GM19324 (cell line): Measurements from ENCODE around the gene KCNIP1.
A peak's percentile ranks its signal among the peaks of the same experiment; 100 is the strongest.
"Not testable (repeated sequence)": the region's sequence is repeated elsewhere in the genome, so short reads cannot be mapped to it uniquely, and the experiment has no call there.

Source experiments
- ATAC-seq: cut with Tn5 transposase; IDR thresholded peaks from one replicate; pipeline ENCODE4 v1.9.1; 2021; ENCODE audit warnings: mild to moderate bottlenecking, moderate library complexity; ENCODE audit not compliant: unreplicated experiment, low FRiP score

KCNIP1 gene

DNA sequence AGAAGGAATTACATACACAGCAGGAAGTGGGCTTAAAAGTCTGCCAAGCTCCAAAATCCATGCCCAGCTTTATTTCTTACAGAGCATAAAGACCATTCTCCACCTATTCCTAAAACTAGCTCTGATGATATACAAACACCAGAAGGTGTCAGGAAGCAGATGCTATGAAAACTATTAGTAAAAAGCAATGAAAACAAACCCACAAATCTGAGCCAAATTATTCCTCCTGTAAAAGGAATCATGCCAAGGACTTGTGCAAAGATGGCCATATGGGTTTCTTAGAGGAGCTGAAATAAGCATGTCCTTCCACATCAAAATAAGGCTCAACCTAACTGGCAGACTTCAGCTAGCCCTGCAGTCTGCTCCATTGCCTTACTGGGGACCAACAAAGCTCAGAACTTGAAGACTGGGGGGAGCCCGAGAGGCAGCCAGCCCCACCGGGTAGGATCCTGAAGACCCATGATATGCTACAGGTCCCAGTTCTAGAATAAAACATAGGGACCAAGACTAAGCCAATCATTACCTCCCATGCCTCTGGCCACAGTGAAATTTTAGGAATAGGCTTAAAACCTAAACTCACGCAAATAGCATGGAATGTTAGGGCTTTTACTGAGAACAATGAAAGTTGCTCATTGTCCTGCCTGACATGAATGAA, 236.9 kb downstream of the KCNIP1 start:
- no peak for ATAC-seq

- ATAC-seq, result no peak
These were observed 238.0 kb downstream of the KCNIP1 start for GRCh38 chr5:170741801-170742200.

DNA sequence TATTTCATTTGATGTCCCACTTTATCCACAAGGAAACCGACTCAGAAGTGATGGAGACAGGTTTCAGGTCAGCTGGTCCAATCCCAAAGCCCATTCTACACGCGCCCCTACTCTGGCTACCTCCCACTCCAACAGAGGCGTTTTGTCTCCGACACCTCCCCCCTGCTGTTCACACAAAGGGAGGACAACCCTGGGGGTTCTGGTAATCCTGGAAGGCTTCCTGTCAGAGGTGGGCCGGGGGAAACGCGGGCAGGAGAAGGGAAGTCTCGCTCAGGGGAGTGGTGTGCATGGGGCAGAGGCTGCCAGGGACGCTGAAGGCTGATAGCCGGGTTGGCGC, 240.0 kb downstream of the KCNIP1 start:
- no peak for ATAC-seq

DNA sequence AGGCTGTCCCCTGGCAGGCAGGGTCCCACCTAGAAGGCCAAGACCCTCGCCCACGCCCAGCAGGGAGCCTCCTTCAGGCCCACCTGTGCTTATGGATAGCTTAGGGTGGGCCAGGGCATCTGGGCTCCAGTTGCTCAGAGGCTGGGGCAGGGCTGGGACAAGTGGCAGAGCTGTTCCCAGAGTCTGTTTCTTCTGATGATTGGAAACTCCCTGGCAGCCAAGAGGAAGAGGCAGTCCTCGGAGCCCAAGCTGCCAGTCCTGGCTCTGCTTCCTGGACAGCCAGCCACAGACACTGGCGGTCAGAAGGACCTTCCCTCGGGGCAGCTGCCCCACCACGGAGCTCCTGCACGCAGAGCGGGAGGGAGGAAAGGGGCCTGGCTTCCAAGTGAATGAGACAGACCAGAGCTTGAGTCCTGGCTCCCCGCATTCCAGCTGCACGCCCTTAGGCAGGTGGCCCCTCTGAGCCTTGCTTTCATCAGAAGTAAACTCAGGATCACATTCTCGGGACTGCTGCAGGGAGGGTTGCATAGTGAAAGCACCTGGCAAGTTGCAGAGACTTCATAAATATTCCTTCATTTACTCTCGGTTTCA, 241.8 kb downstream of the KCNIP1 start:
- no peak for ATAC-seq

- ATAC-seq, result no peak
These were observed 242.5 kb downstream of the KCNIP1 start for GRCh38 chr5:170746075-170746960.

DNA sequence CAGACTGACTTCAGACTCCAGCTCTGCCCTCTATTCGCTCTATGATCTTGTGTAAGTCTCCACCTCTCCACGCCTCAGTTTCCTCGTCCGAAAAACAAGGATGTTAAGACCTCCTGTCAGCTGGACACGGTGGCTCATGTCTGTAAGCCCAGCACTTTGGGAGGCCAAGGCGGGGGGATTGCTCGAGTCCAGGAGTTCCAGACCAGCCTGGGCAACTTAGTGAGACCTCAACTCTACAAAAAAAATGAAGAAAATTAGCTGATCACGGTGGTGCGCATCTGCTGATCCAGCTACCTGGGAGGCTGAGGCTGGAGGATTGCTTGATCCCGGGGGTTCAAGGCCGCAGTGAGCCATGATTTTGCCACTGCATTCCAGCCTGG, 243.1 kb downstream of the KCNIP1 start:
- ATAC-seq, result no peak

DNA sequence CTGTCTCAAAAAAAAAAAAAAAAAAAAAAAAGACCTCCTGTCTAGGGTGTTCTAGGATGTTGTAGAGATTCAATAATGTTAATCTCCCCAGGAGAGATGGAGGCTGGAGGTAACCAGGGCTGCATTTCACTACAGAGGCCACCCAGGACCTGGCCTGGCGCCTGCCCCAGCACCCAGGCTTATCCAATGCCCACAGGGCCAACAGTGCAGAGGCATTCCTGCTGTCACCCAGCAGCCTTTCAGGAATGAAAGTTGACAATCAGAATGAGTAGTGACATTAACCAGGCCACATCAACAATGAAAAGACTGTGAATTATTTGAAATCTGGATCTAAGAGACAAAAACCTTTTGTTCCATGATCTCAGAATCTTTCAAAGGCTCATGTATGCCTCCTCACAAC, 243.5 kb downstream of the KCNIP1 start:
- no peak for ATAC-seq

- no peak for ATAC-seq
These were observed 244.0 kb downstream of the KCNIP1 start for GRCh38 chr5:170747851-170748250.

DNA sequence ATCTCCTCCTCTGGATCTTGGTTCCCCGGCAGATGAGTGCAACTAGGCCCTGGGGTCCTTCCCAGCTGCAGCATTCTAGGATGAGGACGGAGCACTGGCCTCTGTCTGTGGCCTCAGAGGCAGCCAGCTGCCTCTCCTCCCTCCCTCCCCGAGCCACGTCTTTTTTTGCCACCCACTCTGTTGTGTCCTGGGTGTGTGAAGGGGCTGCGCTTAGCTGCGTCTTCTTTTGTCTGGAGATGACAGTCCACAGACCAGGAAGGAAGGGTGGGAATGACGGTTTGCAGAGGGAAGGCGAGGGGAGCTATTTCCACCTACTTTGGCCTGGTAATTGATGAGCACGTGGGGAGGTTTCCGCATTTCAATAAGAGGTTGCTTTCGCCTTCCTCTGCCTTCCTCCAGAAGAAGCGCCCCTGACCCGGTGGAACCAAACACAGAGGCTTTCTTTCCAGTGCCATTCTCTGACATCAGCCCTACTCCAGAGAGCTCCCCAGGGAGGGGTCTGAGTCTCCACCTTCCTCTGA, 245.2 kb downstream of the KCNIP1 start:
- no peak for ATAC-seq

DNA sequence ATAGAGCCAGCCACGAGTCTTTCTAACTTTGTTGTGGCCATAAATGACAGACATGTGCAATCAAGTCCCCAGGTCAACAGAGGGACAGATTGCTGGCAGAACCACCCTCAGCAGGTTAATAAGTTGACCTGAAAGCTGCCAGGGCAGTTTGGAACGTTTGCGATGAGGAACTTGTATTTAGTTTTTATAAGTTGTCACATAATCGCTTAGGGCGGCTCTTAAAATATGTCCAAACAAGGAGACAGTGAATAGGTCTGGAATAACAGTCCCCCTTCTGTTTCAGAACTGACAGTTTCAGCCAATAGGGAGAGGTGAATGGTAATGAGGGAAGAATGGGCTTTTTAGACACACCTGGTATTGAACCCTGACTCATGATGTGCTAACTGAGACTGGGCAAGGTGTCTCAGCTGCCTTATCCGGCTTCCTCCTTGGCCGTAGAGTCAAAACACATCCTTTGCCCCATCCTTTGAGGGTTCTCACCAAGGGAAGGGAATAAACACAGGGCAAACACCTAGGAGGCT, 246.2 kb downstream of the KCNIP1 start:
- ATAC-seq, result no peak

- ATAC-seq, result no peak
These were observed 247.0 kb downstream of the KCNIP1 start for GRCh38 chr5:170750791-170751190.

GRCh38 chr5:170751631-170752030, 247.8 kb downstream of the KCNIP1 start:
- no peak for ATAC-seq

DNA sequence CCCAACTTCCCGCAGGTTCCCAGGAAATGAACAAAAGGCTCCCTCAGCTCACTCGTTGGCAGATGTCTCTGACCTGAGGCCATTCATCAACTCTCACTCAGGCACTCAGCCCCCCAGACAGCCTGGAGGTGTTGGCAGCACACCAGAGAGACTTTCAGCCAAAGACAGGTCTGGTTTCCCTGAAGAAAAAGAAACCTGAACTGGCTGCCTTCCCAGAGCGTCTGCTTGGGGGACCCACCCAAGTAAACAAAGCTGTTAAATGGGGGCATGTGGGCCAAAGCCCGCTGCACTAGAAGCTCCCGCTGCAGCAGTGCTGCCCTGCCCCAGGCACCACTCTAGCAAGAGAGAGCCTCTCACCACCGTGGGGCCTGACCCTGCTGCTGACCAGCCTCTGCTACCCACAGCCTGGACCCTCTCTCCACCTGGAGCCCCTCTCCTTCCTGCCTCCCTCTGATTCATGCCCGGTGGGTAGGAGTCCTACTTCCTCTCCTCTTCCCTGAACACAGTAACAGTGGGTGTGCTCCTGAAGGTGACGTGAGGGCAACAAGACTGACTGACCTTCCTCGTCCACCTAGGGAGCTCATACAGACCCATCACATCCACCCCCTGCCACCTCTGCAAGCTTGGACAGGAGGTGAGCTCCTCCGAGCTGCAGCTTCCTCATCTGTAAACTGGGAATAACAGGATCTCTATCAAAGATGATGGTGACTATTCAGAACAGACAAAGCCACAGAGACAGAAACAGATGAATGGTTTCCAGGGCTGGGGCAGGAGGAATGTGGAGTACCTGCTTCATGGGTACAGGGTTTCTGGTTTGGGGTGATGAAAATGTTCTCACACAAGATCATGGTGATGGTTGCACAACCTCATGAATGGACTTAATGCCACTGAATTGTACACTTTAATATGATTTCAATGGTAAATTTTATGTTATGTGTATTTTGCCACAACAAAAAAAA, 248.7 kb downstream of the KCNIP1 start:
- no peak for ATAC-seq

DNA sequence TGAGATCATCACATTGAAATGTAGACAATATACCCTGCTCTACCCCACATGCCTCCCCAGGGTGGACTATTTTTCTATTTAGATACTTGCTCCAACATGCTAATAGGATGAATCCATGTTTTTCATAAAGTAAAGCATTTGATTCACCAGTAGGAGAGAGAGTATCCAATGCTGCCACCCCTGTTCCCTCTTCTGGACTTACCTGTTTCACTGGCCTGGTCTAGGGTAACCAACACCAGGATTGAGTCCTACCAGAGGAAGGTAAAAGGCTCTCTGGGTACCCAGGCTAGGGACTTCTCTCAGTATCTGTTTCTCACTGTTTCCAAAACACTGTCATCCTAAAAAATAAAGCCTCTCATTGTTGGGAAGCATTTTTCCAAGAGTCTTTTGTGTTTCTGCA, 249.5 kb downstream of the KCNIP1 start:
- ATAC-seq, result no peak

DNA sequence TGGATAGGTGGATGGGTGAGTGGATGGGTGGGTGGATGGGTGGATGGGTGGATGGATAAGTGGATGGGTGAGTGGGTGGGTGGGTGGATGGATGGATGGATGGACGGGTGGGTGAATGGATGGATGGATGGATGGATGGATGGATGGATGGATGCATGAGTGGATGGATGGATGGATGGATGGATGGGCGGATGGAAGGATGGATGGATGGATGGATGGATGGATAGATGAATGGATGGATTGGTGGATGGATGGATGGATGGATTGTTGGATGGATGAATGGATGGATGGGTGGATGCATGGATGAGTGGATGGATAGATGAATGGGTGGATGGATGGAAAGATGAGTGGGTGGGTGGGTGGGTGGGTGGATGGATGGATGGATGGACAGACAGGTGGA, 250.7 kb downstream of the KCNIP1 start:
- ATAC-seq, result not testable (repeated sequence)

DNA sequence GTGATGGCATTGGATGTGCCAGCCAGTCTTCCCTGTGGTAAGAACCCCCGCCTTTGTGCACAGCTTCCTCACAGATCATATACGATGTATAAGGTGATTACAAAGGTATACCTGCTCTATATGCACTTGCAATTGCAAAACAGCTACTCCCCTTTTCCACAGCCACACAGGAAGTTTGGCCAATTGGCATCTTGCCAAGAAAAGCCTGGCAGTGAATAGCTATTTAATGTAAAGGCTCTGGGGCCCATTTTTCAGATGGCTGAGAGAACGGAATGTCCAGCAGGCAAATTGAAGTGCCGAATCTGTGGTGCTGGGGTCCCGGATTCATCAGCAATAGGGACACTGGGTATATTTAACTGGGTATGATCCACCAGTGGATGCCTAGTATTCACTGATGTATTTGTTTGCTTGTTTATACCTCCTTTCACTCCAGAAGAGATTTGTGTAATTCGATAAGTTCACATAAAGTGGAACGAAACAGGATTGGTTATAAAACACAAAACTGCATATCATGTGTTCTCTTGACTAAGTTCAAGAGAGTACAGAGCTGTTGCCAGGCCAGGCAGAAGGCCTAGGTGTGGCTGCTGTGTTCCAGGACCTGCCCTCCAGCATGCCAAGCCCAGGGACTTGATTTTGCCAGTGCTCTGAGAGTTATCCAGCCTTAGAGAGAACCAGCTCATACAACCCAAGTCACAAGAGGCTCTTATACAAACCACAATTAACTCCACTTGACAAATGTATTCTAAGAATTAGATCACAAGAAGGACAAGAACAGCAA, 252.0 kb downstream of the KCNIP1 start:
- ATAC-seq, result no peak

DNA sequence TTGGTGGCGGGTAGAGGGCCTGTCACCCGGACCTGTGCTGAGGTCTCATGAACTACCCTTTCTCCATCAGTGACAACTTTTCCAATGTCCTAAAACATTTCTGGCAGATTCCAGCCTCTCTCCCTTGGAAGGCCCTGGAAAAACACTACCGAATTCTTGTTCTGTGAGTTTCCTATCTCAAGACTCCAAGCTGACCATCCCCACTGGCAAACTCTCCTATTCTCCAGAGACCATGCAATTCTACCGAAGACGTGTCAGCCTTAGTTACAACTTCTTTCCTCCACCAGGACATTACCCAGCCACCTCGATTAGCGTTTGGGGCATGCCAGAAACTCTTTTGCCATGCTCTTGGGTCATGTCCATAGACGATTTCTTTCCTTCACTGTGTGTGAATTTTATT, 252.9 kb downstream of the KCNIP1 start:
- ATAC-seq, result no peak

DNA sequence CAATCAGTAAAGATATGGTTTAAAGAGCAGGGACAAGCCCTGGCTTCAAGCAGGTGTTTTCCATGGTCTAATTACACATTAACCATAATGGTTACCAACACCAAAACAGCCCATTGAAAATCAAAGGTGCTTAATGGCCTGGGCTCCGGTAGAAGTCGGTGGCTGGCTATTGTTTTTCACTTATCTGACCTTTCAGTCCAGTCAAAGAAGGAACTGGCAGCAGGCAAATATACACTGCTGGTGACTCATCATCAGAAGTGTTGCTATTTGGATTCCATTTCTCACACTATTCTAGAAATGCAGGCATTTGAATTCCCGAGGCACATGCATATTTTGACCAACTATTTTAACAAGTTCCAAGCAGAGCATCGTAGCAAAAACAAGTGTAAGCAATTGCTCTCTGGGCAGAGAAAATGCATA, 253.4 kb downstream of the KCNIP1 start:
- ATAC-seq, result peak; percentile 68

- ATAC-seq, result no peak
These were observed 253.8 kb downstream of the KCNIP1 start for GRCh38 chr5:170757669-170758068.
